Activated CD8-positive, alpha-beta memory T cell treated with anti-CD3 and anti-CD28 coated beads, Interleukin-2, amount 50 U/mL, for 1 hour (primary cell): Measurements from ENCODE around the gene FBL.
"Not testable (repeated sequence)": the region's sequence is repeated elsewhere in the genome, so short reads cannot be mapped to it uniquely, and the experiment has no call there.

Experiments used
- DNase-seq: peaks from one replicate; pipeline ENCODE4 v3.0.0-alpha.2; 2020; ENCODE audit errors: extremely low read depth

The FBL gene

GRCh38 chr19:39876486-39876885 is 30.3 kb upstream of the FBL start:
- not testable (repeated sequence) for DNase-seq

- not testable (repeated sequence) for DNase-seq
Measured at GRCh38 chr19:39875401-39875864, 29.3 kb upstream of the FBL start.

- DNase-seq, result no peak
Measured at GRCh38 chr19:39874404-39874803, 28.2 kb upstream of the FBL start.

GRCh38 chr19:39873385-39873784 is 27.2 kb upstream of the FBL start:
- no peak for DNase-seq

- no peak for DNase-seq
Measured at GRCh38 chr19:39871886-39872866, 26.0 kb upstream of the FBL start.

GRCh38 chr19:39871362-39871761 is 25.2 kb upstream of the FBL start:
- no peak for DNase-seq

GRCh38 chr19:39870171-39870971 is 24.2 kb upstream of the FBL start:
- DNase-seq, result no peak

GRCh38 chr19:39867952-39868351 is 21.8 kb upstream of the FBL start:
- no peak for DNase-seq

- DNase-seq, result no peak
Measured at GRCh38 chr19:39867133-39867532, 21.0 kb upstream of the FBL start.

- DNase-seq, result no peak
Measured at GRCh38 chr19:39865953-39866352, 19.8 kb upstream of the FBL start.

- DNase-seq, result no peak
Measured at GRCh38 chr19:39865186-39865585, 19.0 kb upstream of the FBL start.

- DNase-seq, result no peak
Measured at GRCh38 chr19:39864118-39864517, 17.9 kb upstream of the FBL start.

- DNase-seq, result no peak
Measured at GRCh38 chr19:39858541-39858940, 12.4 kb upstream of the FBL start.

GRCh38 chr19:39852882-39853281 is 6.7 kb upstream of the FBL start:
- DNase-seq, result no peak

GRCh38 chr19:39850892-39851291 is 4.7 kb upstream of the FBL start:
- no peak for DNase-seq

- DNase-seq, result no peak
Measured at GRCh38 chr19:39848392-39848791, 2.2 kb upstream of the FBL start.

GRCh38 chr19:39847525-39847924 is 1.3 kb upstream of the FBL start:
- no peak for DNase-seq

GRCh38 chr19:39846678-39847486 is 703 bp upstream of the FBL start:
- DNase-seq, result no peak

- no peak for DNase-seq
Measured at GRCh38 chr19:39845584-39845932, 621 bp downstream of the FBL start.

GRCh38 chr19:39845172-39845571 is 1.0 kb downstream of the FBL start:
- no peak for DNase-seq

GRCh38 chr19:39843919-39844793 is 2.0 kb downstream of the FBL start:
- no peak for DNase-seq
